IPS-NIHi11 (cell line): ENCODE results near the gene SYNPO2.
"Not testable (repeated sequence)": the region's sequence is repeated elsewhere in the genome, so short reads cannot be mapped to it uniquely, and the experiment has no call there.

Experiments
- DNase-seq: peaks from one replicate; pipeline ENCODE4 v3.0.0; 2012; ENCODE audit warnings: mixed read lengths, low spot score

The SYNPO2 gene

GRCh38 chr4:119032921-119033685, 144.4 kb downstream of the SYNPO2 start:
- no peak for DNase-seq

- peak; percentile 26 for DNase-seq
Observed at GRCh38 chr4:119034276-119035008, 145.8 kb downstream of the SYNPO2 start.

- no peak for DNase-seq
Observed at GRCh38 chr4:119035951-119036737, 147.5 kb downstream of the SYNPO2 start.

GRCh38 chr4:119037709-119038108, 149.1 kb downstream of the SYNPO2 start:
- DNase-seq, result no peak

GRCh38 chr4:119038116-119038841, 149.6 kb downstream of the SYNPO2 start:
- no peak for DNase-seq

GRCh38 chr4:119039160-119039559, 150.5 kb downstream of the SYNPO2 start:
- DNase-seq, result no peak

GRCh38 chr4:119039779-119040178, 151.1 kb downstream of the SYNPO2 start:
- DNase-seq, result peak; percentile 35

- no peak for DNase-seq
Observed at GRCh38 chr4:119040261-119040660, 151.6 kb downstream of the SYNPO2 start.

- DNase-seq, result peak; percentile 28
Observed at GRCh38 chr4:119040694-119041185, 152.1 kb downstream of the SYNPO2 start.

GRCh38 chr4:119041396-119041795, 152.7 kb downstream of the SYNPO2 start:
- no peak for DNase-seq

- DNase-seq, result peak; percentile 70
Observed at GRCh38 chr4:119041951-119042560, 153.4 kb downstream of the SYNPO2 start.

GRCh38 chr4:119046263-119046662, 157.6 kb downstream of the SYNPO2 start:
- DNase-seq, result no peak

- not testable (repeated sequence) for DNase-seq
Observed at GRCh38 chr4:119047059-119047458, 158.4 kb downstream of the SYNPO2 start.

- no peak for DNase-seq
Observed at GRCh38 chr4:119048446-119048845, 159.8 kb downstream of the SYNPO2 start.

- DNase-seq, result no peak
Observed at GRCh38 chr4:119049342-119049741, 160.7 kb downstream of the SYNPO2 start.

GRCh38 chr4:119050527-119051090, 162.0 kb downstream of the SYNPO2 start:
- DNase-seq, result no peak

GRCh38 chr4:119053245-119053644, 164.6 kb downstream of the SYNPO2 start:
- no peak for DNase-seq

GRCh38 chr4:119053997-119054396, 165.3 kb downstream of the SYNPO2 start:
- no peak for DNase-seq

GRCh38 chr4:119057417-119057816, 168.8 kb downstream of the SYNPO2 start:
- DNase-seq, result no peak

GRCh38 chr4:119059221-119059620, 170.6 kb downstream of the SYNPO2 start:
- DNase-seq, result no peak

- not testable (repeated sequence) for DNase-seq
Observed at GRCh38 chr4:119067125-119067524, 178.5 kb downstream of the SYNPO2 start.
